Heart left ventricle (tissue), 13 donors: ENCODE results near the gene THOC1.

Experiments
- CTCF ChIP-seq, 12 donors: fragments of 200-600 bp; sonication (generic) in 4 of 12; IDR thresholded peaks; one replicate each; pipeline versions ENCODE4 v1.5.0 to v1.8.0; 2018 to 2022; ENCODE audit warnings: antibody characterized with exemption in 12 of 12, mild to moderate bottlenecking in 5 of 12
- POLR2A ChIP-seq, 2 donors: fragments of 450-650 bp; IDR thresholded peaks; one replicate each; pipeline ENCODE4 v1.6.1; 2017; ENCODE audit warnings: antibody characterized with exemption in 2 of 2, mild to moderate bottlenecking in 2 of 2, moderate library complexity in 2 of 2
- donor health status: ischemic (EF 13 %, LVEDD 7.1; RV severe dilation, severe dysfunction).
- donor health status: DM: no; HTN: yes; CAD: no.
- donor health status: DM: no; HTN: no; CAD: no.
- donor health status: ischemic (EF 25% LVEDD 6.9; RV normal size, moderate dysfunction).
- donor health status: ischemic (EF 25% LVEDD 5.7; RV mildly dilated, moderate dysfunction).
- donor health status: ischemic (EF 35%, LVEDD 5.7; RV mildly dilated, moderate dysfunction).
- donor health status: nonischemic (EF 11% LVEDD 7.7; RV severe dilation, severe dysfunction).
- donor health status: DM: yes; HTN: yes; CAD: no.
- donor health status: PGD.
- donor health status: ischemic (EF 29% LVEDD 5.4; RV normal size, mild dysfunction).
- donor health status: nonischemic (EF 23%, LVEDD 6.1; RV moderate dilation, normal function).

- TF ChIP-seq CTCF (IDR thresholded peaks at IDR 0.05) (no peak), POLR2A (IDR thresholded peaks at IDR 0.05) (no peak)
Measured at GRCh38 chr18:215448-216010, 52.3 kb downstream of the THOC1 start.
